Esophagus muscularis mucosa (tissue), 4 donors: Measurements from ENCODE around the gene TFAM. TPM values are rescaled to one million over a fixed set of nuclear protein-coding genes. Genes with fewer than 3 reads are reported as not detected.

Source experiments
- DNase-seq: peaks from one replicate; pipeline ENCODE4 v3.0.0-alpha.2; 2017; ENCODE audit errors: extremely low spot score
- H3K27ac ChIP-seq, 4 donors: fragments of 200-600 bp; sonication (generic); replicated peaks in 1 of 4; 1 replicate in 3 of 4; 2 replicates in 1 of 4; pipeline ENCODE4 v1.5.1; 2016 to 2019; ENCODE audit warnings: mild to moderate bottlenecking in 1 of 4
- H3K27me3 ChIP-seq, 4 donors: fragments of 200-600 bp; sonication (generic); one replicate each; pipeline versions ENCODE4 v1.5.1 to v1.6.0; 2016 to 2019
- H3K36me3 ChIP-seq, 4 donors: fragments of 200-600 bp; sonication (generic); one replicate each; pipeline ENCODE4 v1.5.1; 2016 to 2019
- H3K4me1 ChIP-seq, 4 donors: fragments of 200-600 bp; sonication (generic); one replicate each; pipeline ENCODE4 v1.5.1; 2016 to 2019
- H3K4me3 ChIP-seq, 4 donors: fragments of 200-600 bp; sonication (generic); 1 replicate in 2 of 4; 2 replicates in 2 of 4; pipeline ENCODE4 v1.5.1; 2016 to 2019; ENCODE audit warnings: mild to moderate bottlenecking in 4 of 4, moderate library complexity in 1 of 4
- H3K9me3 ChIP-seq, 4 donors: fragments of 200-600 bp; sonication (generic); 1 replicate in 3 of 4; 2 replicates in 1 of 4; pipeline ENCODE4 v1.5.1; 2016 to 2019
- CTCF ChIP-seq, 3 experiments: fragments of 200-600 bp in 2 of 3; fragments of 450-650 bp in 1 of 3; sonication (generic) in 2 of 3; IDR thresholded peaks; one replicate each; pipeline ENCODE4 v1.5.1; 2017 to 2019; ENCODE audit warnings: antibody characterized with exemption in 3 of 3, mild to moderate bottlenecking in 2 of 3, moderate library complexity in 1 of 3
- EP300 ChIP-seq: sonication (generic); formaldehyde crosslinking; IDR thresholded peaks from one replicate; pipeline ENCODE4 v1.6.1; 2017; ENCODE audit warnings: antibody characterized with exemption
- POLR2A ChIP-seq: fragments of 450-650 bp; IDR thresholded peaks from one replicate; pipeline ENCODE4 v1.6.1; 2017; ENCODE audit warnings: antibody characterized with exemption, moderate library complexity, mild to moderate bottlenecking, low read depth
- POLR2AphosphoS5 ChIP-seq, 2 donors: sonication (generic); formaldehyde crosslinking; IDR thresholded peaks; one replicate each; pipeline ENCODE4 v1.6.1; 2017; ENCODE audit warnings: antibody characterized with exemption in 2 of 2
- WGBS: methylation state at CpG from one replicate; pipeline ENCODE4 v1.1.5; 2018; 5-methylcytosine and 5-hydroxymethylcytosine counted together
- intact Hi-C: fragments of 100-400 bp; cut with DNase I; formaldehyde crosslinking; loops from one replicate; pipeline ENCODE4 v1.15.1; 2023
- total RNA-seq, 4 donors: library from RNA; depleted of rRNA; stranded (reverse); fragments of >200 nt; gene quantifications; one replicate each; pipeline versions ENCODE4 v1.1.0 to v1.2.1, GENCODE V29; 2016

Gene TFAM
- total RNA-seq, 4 donors from 2014 or later, result 15.4 to 24.3 (median 19.5) TPM

DNA sequence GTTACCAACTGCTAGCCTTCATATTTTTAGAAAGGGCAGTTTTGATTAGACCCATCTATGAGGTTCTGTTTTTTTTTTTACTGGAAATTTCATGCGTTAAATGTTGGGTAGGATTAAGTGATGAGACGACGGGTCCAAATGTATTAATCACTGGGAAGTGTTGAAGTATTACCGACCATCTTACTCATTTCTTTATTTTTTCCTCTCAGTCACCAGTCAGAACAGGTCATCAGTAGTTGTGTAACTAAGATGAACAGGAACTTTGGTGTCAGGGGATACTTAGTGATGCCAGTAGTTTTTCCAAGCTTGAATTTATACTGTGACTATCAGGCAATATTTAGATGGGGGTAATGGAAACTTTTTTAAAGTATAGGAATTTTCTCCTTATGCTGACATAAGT, 14.2 kb downstream of the TFAM start:
- Histone ChIP-seq H3K4me3 (no peak overlapping the region), H3K27ac (no peak overlapping the region), H3K27me3 (no peaks in the 10 kb centered on the region), H3K36me3 (peaks cover 23 to 41% (median 34%) of the 10 kb centered on the region in 4 donors), H3K9me3 (no peaks in the 10 kb centered on the region), H3K4me1 (no peaks in the 10 kb centered on the region)
- TF ChIP-seq EP300 (no peak), POLR2A (no peak), POLR2AphosphoS5 (IDR thresholded peaks at IDR 0.05) (no peak), CTCF (IDR thresholded peaks at IDR 0.05) (no peak)
- WGBS, result 86% methylated on average over 4 of the region's 4 CpGs
- intact Hi-C loops, result no loop called here
- DNase-seq, result no peak

DNA sequence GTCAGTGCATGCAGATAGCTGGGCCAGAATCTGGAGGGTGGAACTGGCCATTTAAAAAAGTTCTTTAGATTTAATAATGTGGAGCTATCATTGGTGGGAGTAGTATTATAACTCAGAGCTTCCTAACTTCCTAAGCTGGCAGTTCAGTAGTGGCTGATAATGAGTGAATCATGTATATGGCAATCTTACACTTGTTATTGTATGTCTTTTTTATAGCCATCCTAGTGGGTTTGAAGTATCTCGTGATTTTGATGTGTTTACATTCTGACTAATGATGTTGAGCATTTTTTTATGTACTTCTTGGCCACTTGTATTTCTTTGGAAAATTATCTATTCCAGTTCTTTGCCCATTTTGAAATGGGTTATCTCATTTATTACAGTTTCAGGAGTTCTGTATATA, 15.4 kb downstream of the TFAM start:
- intact Hi-C loops, result no loop called here
- peaks cover 11 to 29% (median 24%) of the 10 kb centered on the region in 4 donors for H3K36me3 ChIP-seq
- H3K4me1 ChIP-seq, result no peaks in the 10 kb centered on the region
- DNase-seq, result no peak
- no peak overlapping the region for H3K27ac ChIP-seq
- WGBS, result 64% methylated on average over 1 of the region's 1 CpG
- H3K9me3 ChIP-seq, result no peaks in the 10 kb centered on the region
- H3K4me3 ChIP-seq, result no peak overlapping the region
- no peaks in the 10 kb centered on the region for H3K27me3 ChIP-seq
- TF ChIP-seq CTCF (IDR thresholded peaks at IDR 0.05), result no peak
- TF ChIP-seq POLR2A, result no peak
- no peak for TF ChIP-seq POLR2AphosphoS5 (IDR thresholded peaks at IDR 0.05)
- no peak for TF ChIP-seq EP300

- TF ChIP-seq CTCF (IDR thresholded peaks at IDR 0.05) (no peak), POLR2AphosphoS5 (IDR thresholded peaks at IDR 0.05) (no peak), POLR2A (no peak), EP300 (no peak)
- no peaks in the 10 kb centered on the region for H3K36me3 ChIP-seq
- no peak for DNase-seq
- no peaks in the 10 kb centered on the region for H3K4me1 ChIP-seq
- WGBS, result 94% methylated on average over 2 of the region's 2 CpGs
- intact Hi-C loops, result no loop called here
- no peak overlapping the region for H3K4me3 ChIP-seq
- no peaks in the 10 kb centered on the region for H3K27me3 ChIP-seq
- H3K27ac ChIP-seq, result no peak overlapping the region
- H3K9me3 ChIP-seq, result no peaks in the 10 kb centered on the region
Observed at GRCh38 chr10:58404001-58404400, 18.8 kb downstream of the TFAM start.

DNA sequence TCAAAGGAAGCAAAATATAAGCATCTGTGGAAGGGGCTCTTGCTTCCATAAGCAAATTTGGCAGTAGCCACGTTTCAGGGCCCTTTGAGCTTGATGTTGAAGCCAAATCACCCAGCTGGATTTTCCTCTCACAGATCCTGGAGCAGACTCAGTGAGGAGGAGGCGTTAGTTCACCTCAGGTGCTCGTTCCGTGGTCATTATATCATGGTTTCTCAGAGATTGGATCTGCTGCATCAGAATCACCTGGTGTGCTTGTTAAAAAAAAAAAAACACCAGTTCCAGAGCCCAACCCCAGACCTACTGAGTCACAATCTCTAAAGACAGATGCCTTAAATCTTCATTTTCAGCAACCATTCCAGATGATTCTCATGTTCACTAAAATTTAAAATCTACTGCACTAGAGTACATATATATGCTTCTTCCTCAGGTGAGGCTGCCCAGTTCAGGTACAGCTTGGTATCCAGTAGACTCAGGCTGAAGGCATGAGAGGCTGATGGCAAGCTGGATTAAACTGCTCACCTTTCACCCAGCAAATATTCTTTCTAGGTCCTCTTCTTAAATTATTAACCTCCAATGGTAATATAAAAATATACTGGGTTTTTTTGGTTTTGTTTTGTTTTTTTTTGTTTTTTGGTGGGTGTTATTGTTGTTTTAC, 24.9 kb downstream of the TFAM start:
- H3K4me1 ChIP-seq, result peaks cover 0 to 6% (median 1%) of the 10 kb centered on the region in 4 donors
- intact Hi-C loops, result no loop called here
- WGBS, result 80% methylated on average over 4 of the region's 4 CpGs
- H3K27ac ChIP-seq, result no peak overlapping the region
- H3K27me3 ChIP-seq, result no peaks in the 10 kb centered on the region
- H3K9me3 ChIP-seq, result no peaks in the 10 kb centered on the region
- DNase-seq, result no peak
- TF ChIP-seq CTCF (IDR thresholded peaks at IDR 0.05) (no peak), POLR2A (no peak), POLR2AphosphoS5 (IDR thresholded peaks at IDR 0.05) (no peak), EP300 (no peak)
- H3K36me3 ChIP-seq, result no peaks in the 10 kb centered on the region
- no peak overlapping the region for H3K4me3 ChIP-seq

DNA sequence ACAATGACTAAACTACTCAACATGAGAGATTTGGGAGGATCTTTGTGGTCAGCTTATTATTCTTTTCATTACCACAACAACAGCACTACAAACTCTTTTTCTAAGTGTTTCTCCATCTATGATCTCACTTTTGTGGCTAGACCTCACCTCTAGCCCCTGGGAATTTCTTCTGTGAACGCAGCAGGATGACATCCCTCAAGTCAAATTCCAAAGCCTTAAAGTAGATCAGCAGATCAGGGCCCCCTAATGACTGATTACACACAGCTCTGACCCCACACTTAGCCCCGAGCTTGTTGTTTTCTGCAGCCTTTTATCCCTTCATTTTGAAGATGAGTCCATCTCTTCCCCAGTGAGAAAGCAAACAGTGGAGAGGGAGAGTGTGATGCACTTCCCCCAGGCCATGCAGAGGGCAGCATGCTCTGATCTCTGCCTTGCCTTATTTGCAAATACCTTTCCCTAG, 27.3 kb downstream of the TFAM start:
- no peak overlapping the region for H3K4me3 ChIP-seq
- TF ChIP-seq POLR2AphosphoS5 (IDR thresholded peaks at IDR 0.05) (no peak), CTCF (IDR thresholded peaks at IDR 0.05) (no peak), POLR2A (no peak), EP300 (no peak)
- no peak for DNase-seq
- no peaks in the 10 kb centered on the region for H3K27me3 ChIP-seq
- intact Hi-C loops, result no loop called here
- no peaks in the 10 kb centered on the region for H3K36me3 ChIP-seq
- peaks cover 0 to 6% (median 1%) of the 10 kb centered on the region in 4 donors for H3K4me1 ChIP-seq
- no peak overlapping the region for H3K27ac ChIP-seq
- no peaks in the 10 kb centered on the region for H3K9me3 ChIP-seq
- WGBS, result 51% methylated on average over 2 of the region's 2 CpGs
